ENCODE measurements around the gene GHR.

The GHR gene

DNA sequence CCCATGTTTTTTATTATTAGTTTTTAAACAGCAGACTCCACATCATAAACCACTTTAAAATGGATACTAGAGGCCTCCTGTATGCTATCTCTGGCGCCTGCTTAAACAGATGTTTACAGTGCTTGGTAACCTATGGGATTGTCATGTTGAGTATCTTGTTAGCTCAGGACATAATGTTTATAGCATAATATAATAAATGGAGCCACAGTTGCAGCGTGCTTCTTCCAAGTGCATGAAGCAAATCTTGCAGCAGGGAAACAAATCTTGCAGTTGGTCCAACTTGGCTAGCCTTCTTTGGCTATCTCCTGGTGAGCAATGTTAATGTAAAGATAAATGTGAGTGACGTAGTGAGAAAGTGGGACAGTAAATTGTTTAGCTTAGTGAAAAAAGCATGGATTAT is 2.8 kb downstream of the GHR start:
- no peak overlapping the region for H3K27ac Mint-ChIP-seq
- H3K36me3 Mint-ChIP-seq (ENCODE audit: low read depth) = no peaks in the 10 kb centered on the region
- H3K4me1 Mint-ChIP-seq (ENCODE audit: low read depth) = no peaks in the 10 kb centered on the region
- H3K27me3 Mint-ChIP-seq = peaks cover 28% of the 10 kb centered on the region
- H3K9me3 Mint-ChIP-seq = no peaks in the 10 kb centered on the region
- no peak overlapping the region for H3K4me3 Mint-ChIP-seq

DNA sequence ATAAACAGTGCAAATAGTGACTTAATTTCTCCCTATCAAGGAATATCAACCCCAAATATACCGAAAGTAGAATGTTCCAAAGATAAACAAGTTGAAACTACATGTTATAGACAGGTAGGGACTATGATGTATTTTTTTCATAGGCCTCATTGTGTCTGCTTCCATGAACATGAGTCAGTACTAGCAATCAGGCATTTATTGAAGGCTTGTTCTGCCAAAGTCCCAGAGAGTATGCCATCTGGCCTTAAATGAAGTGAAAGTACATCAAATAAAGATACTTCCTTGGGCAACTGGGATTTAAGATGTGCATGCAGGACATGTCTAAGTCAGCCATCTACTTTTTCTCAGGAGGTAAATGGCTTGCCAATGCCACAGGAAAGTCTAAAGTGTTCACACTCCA is 6.5 kb downstream of the GHR start:
- Mint-ChIP-seq H3K27ac (no peak overlapping the region), H3K4me3 (no peak overlapping the region), H3K36me3 (ENCODE audit: low read depth) (no peaks in the 10 kb centered on the region), H3K9me3 (no peaks in the 10 kb centered on the region), H3K27me3 (peaks cover 22% of the 10 kb centered on the region), H3K4me1 (ENCODE audit: low read depth) (no peaks in the 10 kb centered on the region)

DNA sequence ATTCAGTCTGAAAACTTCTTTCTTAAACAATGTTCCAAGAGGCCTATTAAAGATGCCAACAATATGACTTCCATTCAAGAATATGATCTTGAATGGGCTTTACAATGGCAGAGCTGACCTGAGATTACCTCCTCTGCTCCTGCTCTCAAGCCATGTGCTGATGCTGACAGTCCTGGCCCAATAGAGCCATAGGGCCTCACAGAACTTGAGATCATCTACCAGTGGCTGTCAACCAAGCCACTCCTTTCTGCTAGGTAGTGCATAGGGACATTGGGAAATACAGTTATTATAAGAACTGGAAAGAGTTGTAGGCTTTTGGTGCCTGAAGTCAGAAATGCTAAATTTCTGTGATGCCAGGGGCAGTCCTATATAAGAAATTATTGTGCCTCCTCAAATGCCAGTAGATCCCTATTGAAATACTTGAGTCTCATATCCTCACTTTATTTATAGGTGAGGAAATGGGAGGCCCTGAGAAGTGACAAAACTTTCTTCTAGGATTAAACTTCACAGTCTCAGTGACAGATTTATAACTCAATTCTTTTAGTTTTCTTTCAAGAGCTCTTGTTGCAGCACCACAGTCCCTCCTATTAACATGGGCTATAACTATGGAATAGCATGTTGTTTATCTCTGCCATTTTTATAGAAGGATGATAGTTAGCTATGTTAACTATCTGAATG is 10.9 kb downstream of the GHR start:
- peaks cover 4% of the 10 kb centered on the region for H3K27me3 Mint-ChIP-seq
- no peaks in the 10 kb centered on the region for H3K9me3 Mint-ChIP-seq
- H3K27ac Mint-ChIP-seq = no peak overlapping the region
- H3K4me1 Mint-ChIP-seq (ENCODE audit: low read depth) = no peaks in the 10 kb centered on the region
- no peak overlapping the region for H3K4me3 Mint-ChIP-seq
- no peaks in the 10 kb centered on the region for H3K36me3 Mint-ChIP-seq (ENCODE audit: low read depth)

DNA sequence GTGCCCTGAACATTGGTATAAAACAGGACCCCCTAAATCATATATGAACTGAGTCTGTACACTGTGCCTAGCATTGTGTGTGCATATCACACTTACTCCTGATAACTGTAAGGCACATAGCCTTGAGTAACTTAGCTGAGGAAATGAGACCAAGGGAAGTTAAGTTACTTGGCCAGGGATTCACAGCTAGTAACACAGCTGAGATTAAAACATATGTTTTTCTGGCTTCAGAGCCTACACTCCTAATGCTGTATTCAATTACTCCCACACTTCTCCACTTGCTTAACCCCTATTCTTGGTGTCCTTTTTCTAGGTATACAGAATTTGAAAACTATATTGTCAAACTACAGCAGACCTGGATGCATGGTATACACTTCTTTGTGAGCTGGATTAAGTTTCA is 12.8 kb downstream of the GHR start:
- Mint-ChIP-seq H3K9me3 (no peaks in the 10 kb centered on the region), H3K27me3 (peaks cover 4% of the 10 kb centered on the region)

DNA sequence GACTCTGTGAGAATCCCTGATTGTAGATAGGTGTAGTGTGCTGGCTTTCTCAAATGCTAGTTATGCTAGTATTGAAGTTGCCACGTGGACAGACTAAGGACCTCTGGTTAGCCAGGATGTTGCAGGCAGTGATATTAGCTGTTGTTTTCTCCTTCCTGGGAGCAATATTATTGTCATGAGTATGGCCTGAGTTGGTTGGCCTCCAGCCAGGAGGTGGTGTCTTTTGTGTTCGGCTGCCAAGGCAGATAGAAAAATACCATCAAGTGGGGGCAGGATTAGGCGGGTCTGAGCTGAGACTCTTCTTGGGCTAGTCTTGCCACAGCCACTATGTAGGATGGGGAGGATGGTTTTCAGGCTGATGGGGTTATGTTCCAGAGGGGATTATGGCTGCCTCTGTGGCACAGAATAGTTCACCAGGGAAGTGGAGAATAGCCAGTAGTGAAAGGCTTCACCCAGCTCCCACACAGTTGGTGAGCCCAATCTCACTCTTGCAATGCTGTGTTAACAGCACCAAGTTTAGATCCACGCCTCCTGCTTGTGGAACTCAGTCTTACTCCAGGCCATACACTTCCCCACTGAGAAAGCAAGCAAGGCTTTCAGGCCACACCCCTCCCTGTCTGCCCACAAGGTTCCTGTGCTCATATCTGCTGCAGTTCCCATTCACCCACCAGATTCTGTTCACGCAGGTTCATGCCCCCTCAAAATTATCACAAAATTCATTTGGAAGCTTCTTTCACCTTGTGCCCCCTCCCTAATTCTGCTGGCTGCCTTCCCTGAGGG is 31.2 kb downstream of the GHR start:
- Mint-ChIP-seq H3K27me3 (peaks cover 5% of the 10 kb centered on the region), H3K4me1 (ENCODE audit: low read depth) (no peaks in the 10 kb centered on the region), H3K4me3 (no peak overlapping the region)

More for the DNA sequence above, 12.8 kb downstream of the GHR start:
- Mint-ChIP-seq H3K27ac (no peak overlapping the region), H3K36me3 (ENCODE audit: low read depth) (no peaks in the 10 kb centered on the region), H3K4me1 (ENCODE audit: low read depth) (no peaks in the 10 kb centered on the region), H3K4me3 (no peak overlapping the region)

DNA sequence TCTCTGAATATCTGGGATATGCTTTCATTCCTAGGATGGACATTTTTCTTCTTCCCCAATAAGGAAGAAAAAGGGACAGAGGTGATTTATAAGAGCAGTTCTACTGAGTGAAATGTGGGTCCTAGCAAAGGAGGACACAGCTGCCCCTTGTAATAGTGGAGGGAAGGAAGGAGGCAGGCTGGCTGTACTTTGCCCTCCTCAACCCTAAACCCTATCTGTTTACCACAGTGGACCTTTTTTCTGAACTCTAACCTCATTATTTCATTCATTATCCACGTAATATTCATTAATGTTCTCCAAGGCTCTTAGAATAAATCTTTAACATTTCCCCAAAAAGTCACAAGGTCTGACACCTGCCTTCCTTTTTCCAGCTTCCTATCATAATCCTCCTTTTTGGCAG is 37.8 kb downstream of the GHR start:
- no peaks in the 10 kb centered on the region for H3K36me3 Mint-ChIP-seq (ENCODE audit: low read depth)
- H3K4me1 Mint-ChIP-seq (ENCODE audit: low read depth) = no peaks in the 10 kb centered on the region
- no peaks in the 10 kb centered on the region for H3K27me3 Mint-ChIP-seq
- H3K9me3 Mint-ChIP-seq = no peaks in the 10 kb centered on the region
- H3K4me3 Mint-ChIP-seq = no peak overlapping the region
- H3K27ac Mint-ChIP-seq = no peak overlapping the region

More for the DNA sequence above, 31.2 kb downstream of the GHR start:
- no peaks in the 10 kb centered on the region for H3K36me3 Mint-ChIP-seq (ENCODE audit: low read depth)
- H3K27ac Mint-ChIP-seq = no peak overlapping the region
- peaks cover 5% of the 10 kb centered on the region for H3K9me3 Mint-ChIP-seq

DNA sequence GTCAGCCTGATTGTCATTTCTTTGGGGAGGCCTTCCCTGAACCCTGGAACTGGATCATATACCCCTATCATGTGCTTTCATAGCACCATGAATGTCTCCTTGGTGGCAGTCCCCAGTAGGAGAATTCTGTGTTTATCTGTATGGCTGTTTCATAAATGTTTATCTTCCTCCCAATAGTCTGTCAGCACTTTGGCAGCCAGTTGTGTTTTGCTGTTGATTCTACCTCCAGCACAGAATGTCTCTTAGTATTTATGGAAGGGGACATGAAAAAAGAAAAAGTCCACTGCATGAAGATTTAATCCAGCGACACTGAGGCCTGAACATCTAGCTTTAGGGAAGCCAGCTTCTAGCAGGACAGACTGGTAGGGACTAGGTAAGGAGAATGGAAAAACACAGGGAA is 38.3 kb downstream of the GHR start:
- H3K27me3 Mint-ChIP-seq = no peaks in the 10 kb centered on the region
- H3K4me3 Mint-ChIP-seq = no peak overlapping the region
- H3K27ac Mint-ChIP-seq = no peak overlapping the region

DNA sequence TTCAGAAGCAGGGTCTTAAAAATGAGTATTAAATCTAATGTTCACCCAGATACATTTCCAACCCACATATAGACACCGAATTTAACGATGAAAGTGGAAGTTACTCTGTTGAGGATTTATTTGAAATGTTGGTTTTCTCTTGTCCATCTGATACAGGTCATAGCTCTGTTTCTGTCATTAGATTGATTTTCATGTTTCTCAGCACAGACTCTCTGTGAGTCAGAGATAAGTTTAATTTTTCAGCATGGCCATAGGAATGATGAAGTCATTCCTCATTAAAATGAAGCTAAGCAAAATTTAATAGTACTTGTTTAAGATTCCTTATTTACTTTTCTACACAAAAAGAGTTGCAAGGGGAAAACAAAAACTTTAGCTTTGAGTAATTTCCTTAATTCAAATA is 38.8 kb downstream of the GHR start:
- H3K4me3 Mint-ChIP-seq = no peak overlapping the region
- no peak overlapping the region for H3K27ac Mint-ChIP-seq
- H3K9me3 Mint-ChIP-seq = no peaks in the 10 kb centered on the region
- H3K4me1 Mint-ChIP-seq (ENCODE audit: low read depth) = no peaks in the 10 kb centered on the region
- no peaks in the 10 kb centered on the region for H3K36me3 Mint-ChIP-seq (ENCODE audit: low read depth)
- H3K27me3 Mint-ChIP-seq = no peaks in the 10 kb centered on the region

More for the DNA sequence above, 38.3 kb downstream of the GHR start:
- Mint-ChIP-seq H3K4me1 (ENCODE audit: low read depth) (no peaks in the 10 kb centered on the region), H3K36me3 (ENCODE audit: low read depth) (no peaks in the 10 kb centered on the region), H3K9me3 (no peaks in the 10 kb centered on the region)

DNA sequence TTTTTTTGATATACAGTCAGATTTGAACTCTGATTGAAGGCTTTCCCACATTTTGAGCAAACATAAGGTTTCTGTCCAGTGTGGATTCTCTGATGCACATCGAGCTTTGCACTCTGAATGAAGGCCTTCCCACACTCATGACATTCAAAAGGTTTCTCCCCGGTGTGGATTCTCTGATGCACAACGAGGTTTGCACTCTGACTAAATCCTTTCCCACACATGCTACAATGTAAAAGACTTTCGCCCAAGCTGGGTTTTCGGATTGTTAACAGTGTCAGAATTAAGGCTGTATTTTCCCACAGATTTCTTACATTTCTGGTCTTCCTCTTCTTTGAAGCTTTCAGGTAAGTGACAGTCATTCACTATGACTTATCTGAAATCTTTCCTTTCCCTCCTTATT is 44.3 kb downstream of the GHR start:
- no peak overlapping the region for H3K27ac Mint-ChIP-seq
- no peaks in the 10 kb centered on the region for H3K9me3 Mint-ChIP-seq
- H3K27me3 Mint-ChIP-seq = no peaks in the 10 kb centered on the region
- H3K4me1 Mint-ChIP-seq (ENCODE audit: low read depth) = no peaks in the 10 kb centered on the region
- no peaks in the 10 kb centered on the region for H3K36me3 Mint-ChIP-seq (ENCODE audit: low read depth)
- H3K4me3 Mint-ChIP-seq = no peak overlapping the region

DNA sequence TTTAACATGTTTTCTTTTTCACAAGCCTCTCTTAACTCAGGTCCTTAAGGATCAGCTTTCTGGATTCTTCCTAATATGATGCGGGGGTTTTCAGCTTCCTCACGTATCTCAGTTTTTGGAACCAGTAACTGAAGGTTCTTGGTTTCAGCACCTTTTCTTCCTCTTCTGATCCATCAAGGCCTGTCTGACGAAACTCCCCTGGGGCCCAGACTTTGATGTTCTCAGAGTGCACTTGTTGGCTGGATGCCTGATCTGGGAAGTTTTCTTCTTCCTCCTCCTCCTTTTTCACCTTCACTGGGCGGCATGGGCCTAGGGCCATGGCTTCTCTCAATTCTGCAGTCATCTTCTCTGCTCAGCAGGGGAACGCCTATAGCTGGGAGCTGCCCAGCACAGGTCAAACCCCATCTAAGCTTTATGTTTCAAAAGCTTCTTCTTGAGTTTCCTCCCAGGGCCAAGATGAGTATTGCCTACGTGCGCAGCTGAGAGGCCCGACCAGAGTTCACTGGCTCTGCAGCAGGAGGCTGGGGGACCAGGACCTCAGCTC is 44.8 kb downstream of the GHR start:
- H3K27ac Mint-ChIP-seq = no peak overlapping the region

DNA sequence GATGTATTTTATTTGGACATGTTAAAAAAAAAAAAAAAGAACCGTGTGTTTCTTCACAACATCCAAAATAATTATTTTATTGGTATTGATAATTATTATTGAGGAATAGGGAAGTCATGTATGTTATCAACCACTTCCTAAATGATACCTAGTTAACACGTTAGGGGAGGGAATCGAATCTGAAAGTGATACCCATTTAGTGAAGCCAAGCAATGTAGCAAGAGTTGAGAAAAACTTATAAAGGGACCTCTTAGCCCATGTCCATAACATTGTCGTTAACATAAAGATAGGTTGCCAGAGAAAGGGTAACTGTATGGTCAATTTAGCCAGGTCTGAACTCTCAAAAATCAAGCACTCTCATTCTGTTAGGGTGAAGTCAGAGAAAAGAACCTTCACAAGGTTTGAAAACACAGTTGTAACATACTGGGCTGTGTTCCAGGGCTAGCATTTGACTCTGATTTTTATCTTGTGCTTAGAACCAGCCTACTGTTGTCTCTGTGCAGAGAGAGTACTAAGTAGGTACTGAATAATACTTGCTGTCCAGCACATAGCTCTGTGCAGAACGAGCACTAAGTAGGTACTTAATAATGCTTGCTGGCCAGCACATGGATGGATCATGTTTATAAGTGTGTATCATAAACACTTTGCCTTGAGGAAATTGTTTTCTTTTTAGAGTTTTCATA is 60.4 kb downstream of the GHR start:
- no peaks in the 10 kb centered on the region for H3K4me1 Mint-ChIP-seq (ENCODE audit: low read depth)
- no peaks in the 10 kb centered on the region for H3K9me3 Mint-ChIP-seq
- H3K36me3 Mint-ChIP-seq (ENCODE audit: low read depth) = no peaks in the 10 kb centered on the region
- H3K27me3 Mint-ChIP-seq = no peaks in the 10 kb centered on the region
- H3K27ac Mint-ChIP-seq = no peak overlapping the region
- no peak overlapping the region for H3K4me3 Mint-ChIP-seq

More for the DNA sequence above, 44.8 kb downstream of the GHR start:
- no peaks in the 10 kb centered on the region for H3K9me3 Mint-ChIP-seq
- no peaks in the 10 kb centered on the region for H3K36me3 Mint-ChIP-seq (ENCODE audit: low read depth)
- no peak overlapping the region for H3K4me3 Mint-ChIP-seq
- H3K4me1 Mint-ChIP-seq (ENCODE audit: low read depth) = no peaks in the 10 kb centered on the region
- no peaks in the 10 kb centered on the region for H3K27me3 Mint-ChIP-seq

DNA sequence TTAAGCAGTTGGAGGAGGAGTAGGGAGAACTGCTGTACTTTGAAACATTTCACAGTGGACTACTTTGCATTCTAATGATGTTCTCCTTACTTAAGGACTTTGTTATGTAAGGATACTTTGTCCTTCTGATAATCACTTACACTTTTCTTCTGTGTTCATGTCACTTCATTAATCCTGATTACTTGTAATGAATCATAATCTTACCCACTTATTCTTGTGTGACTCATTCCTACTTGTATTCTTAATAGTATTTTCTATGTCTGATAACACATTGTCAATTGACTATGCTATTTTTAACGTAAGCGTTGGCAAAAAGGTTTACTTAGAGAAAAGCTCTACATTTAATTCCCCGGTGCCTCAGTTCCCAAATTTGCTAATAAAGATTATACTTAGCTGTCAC is 63.8 kb downstream of the GHR start:
- H3K9me3 Mint-ChIP-seq = no peaks in the 10 kb centered on the region
- H3K27me3 Mint-ChIP-seq = no peaks in the 10 kb centered on the region
- no peak overlapping the region for H3K4me3 Mint-ChIP-seq
- H3K4me1 Mint-ChIP-seq (ENCODE audit: low read depth) = no peaks in the 10 kb centered on the region
- H3K36me3 Mint-ChIP-seq (ENCODE audit: low read depth) = no peaks in the 10 kb centered on the region
- no peak overlapping the region for H3K27ac Mint-ChIP-seq

DNA sequence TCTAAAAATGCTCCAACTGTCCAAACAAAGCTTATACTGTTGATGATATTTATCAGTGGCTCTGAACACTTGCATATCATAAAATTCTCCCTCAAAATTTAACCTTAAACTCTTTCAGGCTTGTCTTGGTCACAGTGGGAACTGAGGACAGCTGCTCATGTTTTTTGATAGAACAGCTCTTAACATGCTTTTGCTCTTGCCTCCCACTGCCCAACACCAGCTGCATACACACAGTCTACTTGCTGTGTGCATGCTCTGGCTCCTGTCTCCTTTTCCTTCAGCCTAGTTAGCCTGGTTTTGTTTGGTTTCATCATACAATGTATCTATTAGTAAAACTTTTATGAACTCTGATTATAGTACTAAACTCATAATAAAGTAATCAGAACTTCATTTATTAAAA is 64.6 kb downstream of the GHR start:
- H3K4me1 Mint-ChIP-seq (ENCODE audit: low read depth) = no peaks in the 10 kb centered on the region
- H3K9me3 Mint-ChIP-seq = no peaks in the 10 kb centered on the region
- H3K27me3 Mint-ChIP-seq = no peaks in the 10 kb centered on the region
- no peak overlapping the region for H3K4me3 Mint-ChIP-seq
- no peaks in the 10 kb centered on the region for H3K36me3 Mint-ChIP-seq (ENCODE audit: low read depth)
- no peak overlapping the region for H3K27ac Mint-ChIP-seq

DNA sequence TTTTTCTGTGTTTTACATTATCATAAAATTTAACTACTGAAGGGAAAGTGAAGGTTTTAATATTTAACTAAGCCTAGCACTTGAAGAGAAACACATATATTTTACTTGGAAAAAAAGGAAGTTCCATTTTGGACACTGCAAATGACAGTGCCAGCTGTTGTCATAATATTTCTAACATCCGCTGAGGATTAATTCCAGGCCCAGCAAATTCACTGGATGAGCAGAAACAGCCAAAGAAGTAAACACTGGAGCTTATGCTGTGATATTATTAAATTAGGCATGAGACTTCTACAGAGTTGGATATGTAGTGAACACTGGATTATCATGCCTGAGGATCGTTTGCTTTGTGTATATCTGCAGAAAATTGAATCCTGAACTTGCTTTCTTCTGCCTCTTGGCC is 67.6 kb downstream of the GHR start:
- Mint-ChIP-seq H3K36me3 (ENCODE audit: low read depth) (no peaks in the 10 kb centered on the region), H3K4me3 (no peak overlapping the region), H3K9me3 (no peaks in the 10 kb centered on the region), H3K27me3 (no peaks in the 10 kb centered on the region), H3K27ac (no peak overlapping the region), H3K4me1 (ENCODE audit: low read depth) (no peaks in the 10 kb centered on the region)

DNA sequence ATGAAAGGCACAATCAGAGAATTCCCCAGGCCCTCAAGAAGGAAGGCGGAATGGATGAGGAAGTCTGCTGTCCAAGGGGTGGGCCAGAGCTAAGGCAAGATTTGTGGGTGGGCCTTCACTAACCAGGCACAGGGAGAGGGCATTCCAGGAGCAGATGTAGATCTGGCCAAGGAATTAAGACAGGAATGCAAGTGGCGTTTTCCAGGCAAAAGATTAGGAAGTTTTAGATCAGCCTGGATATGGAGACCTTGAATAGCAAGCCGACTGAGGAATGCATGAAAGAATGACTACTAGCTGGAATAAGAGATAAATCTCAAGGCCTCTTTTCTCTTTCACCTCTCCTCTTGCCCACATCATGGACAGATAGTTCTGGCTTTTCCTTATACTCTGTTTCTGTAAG is 68.5 kb downstream of the GHR start:
- Mint-ChIP-seq H3K27me3 (no peaks in the 10 kb centered on the region), H3K4me3 (no peak overlapping the region), H3K9me3 (no peaks in the 10 kb centered on the region), H3K4me1 (ENCODE audit: low read depth) (no peaks in the 10 kb centered on the region), H3K36me3 (ENCODE audit: low read depth) (no peaks in the 10 kb centered on the region), H3K27ac (no peak overlapping the region)
